ENCODE data around the gene SMARCA1.

The SMARCA1 gene

DNA sequence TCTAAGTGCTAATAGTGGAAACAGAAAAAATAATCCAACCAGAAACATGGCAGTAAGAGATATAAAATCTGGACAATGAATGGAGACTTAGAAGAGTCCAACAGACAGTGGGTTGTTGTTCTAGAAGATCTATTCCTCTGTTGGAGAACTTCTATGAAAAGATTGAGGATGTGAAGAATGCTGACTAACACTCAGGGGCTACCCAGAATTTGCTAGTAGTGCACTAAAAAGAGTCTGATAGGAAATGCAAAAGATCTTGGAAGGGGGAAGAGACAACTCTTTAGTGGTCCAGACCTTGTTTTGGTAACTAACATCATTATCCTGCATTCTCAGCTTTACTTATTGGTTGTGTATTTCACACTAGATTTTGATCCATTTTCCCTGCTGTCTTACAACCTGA lies 77.9 kb downstream of the SMARCA1 start:
- no peak for DNase-seq

- DNase-seq: no peak
Measured at GRCh38 chrX:129433945-129434344, 89.3 kb downstream of the SMARCA1 start.

DNA sequence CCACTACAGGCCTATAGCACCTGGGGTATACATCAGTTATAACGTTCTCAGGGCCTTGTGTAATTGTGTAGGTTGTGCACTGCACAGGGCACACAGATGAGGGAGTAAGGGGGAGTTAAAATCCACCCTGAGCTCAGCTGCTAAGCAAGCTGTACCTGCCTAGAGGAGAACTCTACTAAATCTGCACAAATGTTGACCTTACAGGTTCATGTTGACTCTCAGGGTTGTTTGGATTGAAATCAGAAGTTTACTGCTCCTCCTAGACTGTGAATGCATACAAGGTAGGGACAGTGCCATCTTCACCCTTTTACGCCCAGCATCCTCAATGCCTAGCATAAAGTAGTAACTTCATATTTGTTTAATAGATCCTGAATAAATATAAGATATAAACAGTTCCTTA lies 89.8 kb downstream of the SMARCA1 start:
- no peak for DNase-seq

- DNase-seq: no peak
Measured at GRCh38 chrX:129427267-129427666, 96.0 kb downstream of the SMARCA1 start.

DNA sequence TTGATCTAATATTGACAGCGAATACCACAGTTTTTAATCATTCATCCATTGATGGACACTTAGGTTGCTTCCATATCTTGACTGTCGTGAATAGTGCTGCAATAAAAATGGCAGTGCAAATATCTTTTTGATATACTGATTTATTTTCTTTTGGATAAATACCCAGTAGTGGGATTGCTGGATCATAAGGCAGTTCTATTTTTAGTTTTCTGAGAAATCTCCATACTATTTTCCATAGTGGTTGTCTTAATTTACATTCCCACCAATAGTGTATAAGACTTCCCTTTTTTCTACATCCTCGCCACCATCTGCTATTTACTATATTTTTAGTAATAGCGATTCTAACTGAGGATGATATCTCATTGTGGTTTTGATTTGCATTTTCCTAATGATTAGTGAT lies 100.1 kb downstream of the SMARCA1 start:
- DNase-seq: no peak

DNA sequence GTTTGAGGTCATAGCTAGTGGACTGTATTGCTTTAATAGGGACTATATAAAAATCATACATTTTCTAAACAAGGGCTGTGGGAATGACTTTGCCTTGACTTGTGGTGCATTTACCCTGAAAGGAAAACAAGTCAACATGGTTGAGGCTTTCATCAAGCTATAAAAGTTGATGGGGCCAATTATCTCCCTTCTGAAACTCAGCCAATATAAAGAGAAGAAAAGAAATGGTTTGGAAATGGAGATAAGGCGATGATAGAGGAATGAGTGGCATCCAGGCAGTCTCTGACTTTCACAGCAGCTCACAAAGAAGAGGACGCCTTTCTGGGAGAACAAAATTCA lies 118.7 kb downstream of the SMARCA1 start:
- DNase-seq: no peak

- DNase-seq: no peak
Measured at GRCh38 chrX:129403974-129404669, 119.2 kb downstream of the SMARCA1 start.

Data from NCI-H1417 treated with DMSO at 0.1 percent for 48 hours (cell line).